Measurements from ENCODE around the gene UBE2I.

The UBE2I gene

DNA sequence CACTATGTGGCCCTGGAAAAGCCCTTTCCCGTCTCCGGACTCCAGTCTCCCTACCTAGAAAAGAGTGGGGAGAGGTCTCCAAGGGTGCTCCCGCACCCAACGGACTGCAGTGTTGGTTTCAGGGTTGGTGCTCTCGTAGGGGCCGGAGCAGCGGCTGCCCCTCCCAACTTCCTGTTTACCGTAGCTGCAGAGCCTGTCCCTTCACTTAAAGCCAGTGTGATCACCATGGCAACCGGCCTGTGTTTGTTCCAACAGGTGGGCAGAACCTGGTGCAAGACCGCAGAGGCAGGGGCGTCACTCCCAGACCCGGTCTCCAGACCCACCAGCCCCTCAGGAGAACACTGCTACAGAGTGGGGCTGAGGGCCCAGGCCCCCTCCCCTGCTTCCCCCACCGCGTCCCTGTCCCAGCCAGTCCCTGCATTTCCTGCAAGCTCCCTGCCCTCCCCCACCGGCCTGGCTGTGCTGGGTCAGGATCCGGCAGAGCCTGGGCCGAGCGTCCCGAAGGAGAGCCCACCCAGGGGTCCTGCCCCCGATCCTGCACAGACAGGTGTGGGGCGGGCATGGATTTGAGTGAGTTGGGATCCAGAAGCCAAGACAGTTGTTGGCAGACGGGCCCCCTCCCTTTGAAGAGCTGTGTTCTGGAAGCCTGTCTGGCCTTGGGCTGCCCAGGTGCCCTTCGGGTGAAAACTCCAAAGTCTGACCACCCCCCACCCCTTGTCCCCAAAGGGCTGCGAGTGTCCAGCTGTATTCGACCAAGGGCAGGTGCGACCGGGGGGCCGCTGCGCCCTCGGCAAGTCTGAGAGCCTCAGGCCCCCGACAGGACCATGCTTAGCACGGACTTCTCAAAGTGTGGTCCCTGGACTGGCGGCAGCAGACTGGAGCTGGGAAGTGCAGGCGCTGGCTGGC is 22.5 kb downstream of the UBE2I start:
- FAIRE-seq = no peak

DNA sequence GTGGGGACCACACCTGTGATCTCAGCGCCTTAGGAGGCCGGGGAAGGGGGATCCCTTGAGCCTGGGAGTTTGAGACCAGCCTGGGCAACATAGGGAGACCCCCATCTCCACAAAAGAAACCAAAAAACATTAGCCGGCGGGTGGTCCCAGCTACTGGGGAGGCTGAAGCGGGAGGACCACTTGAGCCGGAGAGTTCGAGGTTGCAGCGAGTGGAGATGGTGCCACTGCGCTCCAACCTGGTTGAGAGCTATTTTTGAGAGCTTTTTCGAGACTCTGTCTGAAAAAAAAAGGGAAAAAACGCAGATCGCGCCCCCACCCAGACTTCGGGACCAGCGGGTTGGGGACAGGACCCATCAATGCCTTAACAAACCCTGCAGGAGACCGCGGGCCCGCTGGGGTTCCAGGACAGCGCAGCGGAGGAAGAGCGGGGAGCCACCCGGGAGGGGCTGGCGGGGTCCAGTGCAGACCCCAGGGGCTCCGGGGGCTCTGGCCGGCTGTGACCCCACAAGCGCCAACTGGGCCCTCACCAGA is 23.2 kb downstream of the UBE2I start:
- FAIRE-seq = no peak

- FAIRE-seq = no peak
Observed at GRCh38 chr16:1333149-1333812, 23.8 kb downstream of the UBE2I start, which contains the start of gene BAIAP3. BAIAP3 (plus strand) TSS chr16:1333645; CDS start chr16:1338550, 4,905 bp downstream.

- no peak for FAIRE-seq
Observed at GRCh38 chr16:1333854-1334700, 24.6 kb downstream of the UBE2I start.

- no peak for FAIRE-seq
Observed at GRCh38 chr16:1334739-1335138, 25.3 kb downstream of the UBE2I start.

DNA sequence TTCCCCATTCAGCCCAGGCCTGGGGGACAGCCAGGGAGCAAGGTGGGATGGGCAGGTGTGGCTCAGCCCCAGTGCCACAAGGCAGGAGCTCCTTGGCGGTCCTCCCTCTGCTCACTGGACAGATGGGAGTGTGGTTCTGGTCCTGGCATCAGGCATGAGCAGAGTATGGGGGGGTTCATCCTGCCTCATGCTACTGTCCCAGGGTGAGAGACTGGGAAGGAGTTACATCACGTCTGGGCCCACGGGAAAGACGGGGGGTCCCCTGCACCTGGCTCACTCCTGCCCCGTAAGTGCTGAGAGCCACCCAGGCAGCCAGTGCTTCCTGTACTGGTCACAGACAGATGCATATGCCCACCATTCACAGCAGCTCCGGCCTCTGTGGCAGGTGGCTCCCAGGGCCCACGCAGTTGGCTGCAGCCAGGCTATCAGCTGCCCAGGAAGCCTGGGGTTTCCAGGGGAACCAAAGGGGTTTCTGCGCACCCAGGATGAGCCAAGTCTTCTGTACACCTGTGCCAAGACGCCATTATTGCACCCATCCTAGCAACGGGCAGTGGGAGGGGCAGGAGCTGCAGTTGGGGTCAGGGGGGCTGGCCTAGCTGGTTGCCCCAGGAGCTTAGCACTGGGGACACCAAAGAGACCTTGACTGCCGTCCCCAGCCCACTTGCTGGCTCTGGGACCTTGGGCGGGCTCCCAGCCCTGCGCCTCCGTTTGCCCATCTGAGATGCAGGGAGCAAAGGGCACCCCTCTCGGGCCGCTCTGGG is 26.0 kb downstream of the UBE2I start:
- FAIRE-seq = no peak

GRCh38 chr16:1335996-1336395 is 26.6 kb downstream of the UBE2I start:
- no peak for FAIRE-seq

- FAIRE-seq = no peak
Observed at GRCh38 chr16:1336619-1337018, 27.2 kb downstream of the UBE2I start.

DNA sequence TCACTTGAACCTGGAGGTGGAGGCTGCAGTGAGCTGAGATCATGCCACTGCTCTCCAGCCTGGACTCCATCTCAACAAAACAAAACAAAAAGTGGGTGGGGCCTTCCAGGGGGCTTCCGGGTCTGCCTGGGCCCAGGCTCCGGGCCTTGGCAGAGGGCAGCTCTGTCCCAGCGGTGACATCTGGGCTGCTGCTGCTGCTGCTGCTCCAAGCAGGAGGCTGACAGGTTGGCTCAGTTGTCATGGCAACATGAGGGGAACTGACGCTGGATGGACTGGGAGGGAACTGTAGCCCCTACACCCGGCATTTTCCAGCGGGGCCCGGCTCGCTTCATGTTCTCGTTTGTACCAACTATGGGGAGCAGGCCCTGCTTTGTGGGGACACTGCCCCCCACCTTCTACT is 28.1 kb downstream of the UBE2I start:
- FAIRE-seq = no peak

- FAIRE-seq = no peak
Observed at GRCh38 chr16:1338119-1338730, 28.8 kb downstream of the UBE2I start.

- FAIRE-seq = no peak
Observed at GRCh38 chr16:1338855-1339675, 29.6 kb downstream of the UBE2I start.

DNA sequence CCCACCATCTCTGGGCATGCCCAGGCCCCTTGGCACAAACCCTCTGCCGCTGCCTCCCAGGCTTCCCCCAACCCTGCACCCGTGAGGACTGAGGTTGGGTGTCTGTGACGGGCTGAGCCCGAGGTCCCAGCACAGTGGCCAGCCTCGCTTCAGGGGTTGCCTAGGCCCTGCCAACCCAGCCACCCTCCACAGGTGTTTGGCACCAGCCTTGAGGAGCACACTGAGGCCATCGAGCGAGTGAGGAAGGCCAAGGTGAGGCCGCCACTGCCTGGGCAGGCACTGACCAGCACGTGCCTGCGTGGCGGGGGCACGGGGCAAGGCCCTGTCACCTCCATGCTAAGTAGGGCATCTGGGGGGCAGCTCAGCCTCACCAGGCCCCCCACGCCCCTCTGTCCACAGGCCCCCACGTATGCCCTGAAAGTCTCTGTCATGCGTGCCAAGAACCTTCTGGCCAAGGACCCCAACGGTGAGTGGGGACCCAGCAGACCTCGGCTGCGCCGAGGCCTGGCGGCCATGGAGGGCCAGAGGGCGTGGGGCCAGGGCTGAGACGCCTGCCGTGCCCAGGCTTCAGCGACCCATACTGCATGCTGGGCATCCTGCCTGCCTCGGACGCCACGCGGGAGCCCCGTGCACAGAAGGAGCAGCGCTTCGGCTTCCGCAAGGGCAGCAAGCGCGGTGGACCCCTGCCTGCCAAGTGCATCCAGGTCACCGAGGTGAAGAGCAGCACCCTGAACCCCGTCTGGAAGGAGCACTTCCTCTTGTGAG is 31.5 kb downstream of the UBE2I start:
- FAIRE-seq = no peak

- FAIRE-seq = no peak
Observed at GRCh38 chr16:1341495-1342420, 32.3 kb downstream of the UBE2I start.

GRCh38 chr16:1342526-1343427 is 33.3 kb downstream of the UBE2I start:
- peak; percentile 69 for FAIRE-seq

- FAIRE-seq = no peak
Observed at GRCh38 chr16:1343428-1344242, 34.2 kb downstream of the UBE2I start.

GRCh38 chr16:1344499-1344898 is 35.1 kb downstream of the UBE2I start:
- no peak for FAIRE-seq

DNA sequence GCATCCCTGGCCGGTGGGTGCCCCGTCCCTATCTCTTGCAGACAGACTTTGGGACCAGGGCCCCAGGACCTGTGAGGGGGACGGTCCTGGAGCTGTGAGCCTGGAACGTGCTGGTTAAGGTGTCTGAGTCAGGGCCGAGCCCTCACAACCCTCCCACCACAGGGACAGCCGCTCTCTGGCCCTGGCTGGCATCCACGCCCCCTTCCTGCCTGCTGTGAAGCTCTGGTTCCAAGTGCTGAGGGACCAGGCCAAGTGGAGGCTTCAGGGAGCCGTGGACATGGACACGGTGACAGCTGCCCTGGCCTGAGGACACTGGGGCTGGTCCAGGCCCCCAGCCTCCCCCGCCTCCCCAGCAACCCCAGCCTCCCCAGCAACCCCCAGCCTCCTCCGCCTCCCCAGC is 35.7 kb downstream of the UBE2I start:
- FAIRE-seq = no peak
